NCI-H2081 (cell line): ENCODE results near the gene MRPL38.
A peak's percentile ranks its signal among the peaks of the same experiment; 100 is the strongest.

Experiments used
- DNase-seq, 2 experiments: peaks; one replicate each; lab custom pipeline; 2025; lab: John Stamatoyannopoulos, UW

The MRPL38 gene

GRCh38 chr17:75904749-75905521, at the start of gene MRPL38:
Gene MRPL38, minus strand, starts transcription at chr17:75904884. Its CDS starts 9 bp downstream, at chr17:75904875.
- peak; percentile 98 to 99 for DNase-seq

- no peak for DNase-seq
Measured at GRCh38 chr17:75950855-75951554, 46.3 kb upstream of the MRPL38 start.

- no peak for DNase-seq
Measured at GRCh38 chr17:75950421-75950820, 45.7 kb upstream of the MRPL38 start.

DNA sequence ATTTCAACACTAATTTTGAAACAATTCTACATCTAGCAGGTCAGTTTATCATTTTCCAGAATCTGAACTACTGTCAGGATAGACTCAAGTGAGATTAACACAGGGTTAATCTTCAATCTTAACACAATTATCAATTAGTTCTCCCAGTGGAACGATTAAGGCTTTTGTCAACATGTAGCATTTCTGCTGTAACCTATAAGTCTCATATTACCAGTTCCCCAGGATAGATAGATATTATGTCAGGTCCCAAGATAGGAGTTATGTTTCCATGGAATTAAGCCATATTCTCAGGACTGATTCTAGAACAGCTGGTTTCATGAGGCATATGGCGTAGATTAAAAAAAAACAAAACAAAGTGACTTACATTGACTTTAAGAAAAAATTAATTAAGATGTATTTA, 40.5 kb upstream of the MRPL38 start:
- no peak for DNase-seq

GRCh38 chr17:75943491-75943890, 38.8 kb upstream of the MRPL38 start:
- DNase-seq = no peak

DNA sequence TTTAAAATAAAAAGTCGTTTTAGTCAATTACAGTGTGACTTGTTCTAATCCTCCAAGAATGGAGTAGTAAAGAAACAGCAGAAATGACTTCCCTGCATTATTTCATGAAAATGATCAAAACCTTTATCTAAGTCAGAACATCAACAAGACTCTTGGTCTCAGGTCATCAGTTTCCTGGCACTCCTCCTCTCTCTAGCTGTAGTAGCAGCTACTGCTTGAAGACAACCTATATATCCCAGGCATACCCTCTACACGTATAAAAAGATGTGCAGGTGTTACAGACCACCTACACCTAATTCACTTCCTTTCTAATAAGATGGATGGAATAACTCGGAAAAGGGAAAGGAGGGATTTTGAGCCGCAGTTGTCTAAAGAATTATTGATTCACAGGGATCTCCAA, 37.8 kb upstream of the MRPL38 start:
- no peak for DNase-seq

DNA sequence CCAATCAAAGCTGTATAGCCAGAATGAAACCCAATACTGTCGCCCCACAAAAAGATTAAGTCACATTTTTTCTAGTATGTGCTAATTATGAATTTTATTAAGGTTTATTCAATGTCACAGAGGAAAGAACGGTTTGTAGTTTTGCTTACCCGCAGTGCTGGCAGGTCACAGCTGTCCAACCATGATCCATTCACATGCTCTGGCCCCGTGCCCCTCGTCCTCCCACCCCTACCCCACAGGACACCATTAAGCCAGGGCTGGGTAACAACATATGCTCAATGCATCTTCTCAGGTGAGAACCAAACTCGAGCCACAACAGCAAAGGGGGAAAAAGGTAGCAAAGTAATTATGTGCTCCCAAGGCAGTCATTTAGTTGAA, 36.7 kb upstream of the MRPL38 start:
- no peak for DNase-seq

- peak; percentile 96 to 98 for DNase-seq
Measured at GRCh38 chr17:75940727-75941441, 36.2 kb upstream of the MRPL38 start, which contains the start of gene FBF1. Gene FBF1, minus strand, starts transcription at chr17:75941042. Its CDS starts 2,893 bp downstream, at chr17:75938149.

DNA sequence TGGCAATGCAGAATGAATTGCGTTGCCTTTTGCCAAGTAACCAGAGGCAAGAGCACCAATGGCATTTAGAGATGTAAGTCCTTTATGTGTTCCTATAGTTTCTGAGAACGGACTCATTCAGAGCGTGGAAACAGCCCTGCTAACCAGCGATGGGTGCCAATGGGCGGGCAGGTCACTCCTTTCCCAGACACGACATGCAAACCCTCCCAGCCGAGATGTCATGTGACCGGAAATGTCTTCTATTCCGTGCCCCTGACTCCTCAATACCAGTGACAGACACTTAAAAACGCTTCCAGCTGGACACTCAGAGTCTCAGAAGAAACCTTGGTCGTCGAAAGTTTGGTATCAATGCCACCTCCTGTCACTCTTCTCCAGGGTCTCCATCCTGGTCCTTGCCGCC, 33.0 kb upstream of the MRPL38 start:
- no peak for DNase-seq

DNA sequence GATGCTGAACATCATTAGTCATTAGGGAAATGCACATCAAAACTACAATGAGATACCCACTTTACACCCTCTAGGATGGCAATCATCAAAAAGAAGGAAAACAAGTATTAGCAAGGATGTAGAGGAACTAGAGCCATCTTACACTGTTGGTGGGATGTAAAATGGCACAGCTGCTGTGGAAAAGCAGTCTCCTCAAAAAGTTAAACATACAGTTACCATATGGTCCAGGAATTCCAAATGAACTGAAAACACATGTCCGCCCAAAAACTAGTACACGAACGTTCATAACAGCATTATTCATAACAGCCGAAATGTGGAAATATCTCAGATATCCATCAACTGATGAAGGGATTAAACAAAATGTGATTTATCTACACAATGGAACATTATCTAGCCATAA, 29.1 kb upstream of the MRPL38 start:
- no peak for DNase-seq

DNA sequence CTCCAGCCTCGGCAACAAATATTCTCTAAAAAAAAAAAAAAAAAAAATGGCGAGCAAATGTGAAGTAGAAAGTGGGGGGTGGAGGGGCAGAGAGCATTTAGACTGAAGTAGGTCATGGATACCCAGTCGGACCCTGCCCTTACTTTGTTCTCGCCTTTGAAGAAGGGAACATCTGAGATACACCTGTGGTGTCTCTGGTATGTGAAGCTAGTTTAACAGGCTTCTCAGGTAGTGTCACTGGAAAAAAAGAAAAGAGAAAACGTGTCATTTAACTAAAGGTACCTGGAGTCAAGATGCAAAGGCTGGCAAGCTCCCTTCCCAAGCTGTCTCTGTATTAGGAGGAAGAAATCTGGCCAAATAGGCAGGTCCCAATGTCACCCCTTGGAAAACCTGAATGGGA, 28.2 kb upstream of the MRPL38 start:
- no peak for DNase-seq

- DNase-seq = no peak
Measured at GRCh38 chr17:75931062-75931461, 26.4 kb upstream of the MRPL38 start.

- peak; percentile 31 to 48 for DNase-seq
Measured at GRCh38 chr17:75927286-75927922, 22.7 kb upstream of the MRPL38 start.

DNA sequence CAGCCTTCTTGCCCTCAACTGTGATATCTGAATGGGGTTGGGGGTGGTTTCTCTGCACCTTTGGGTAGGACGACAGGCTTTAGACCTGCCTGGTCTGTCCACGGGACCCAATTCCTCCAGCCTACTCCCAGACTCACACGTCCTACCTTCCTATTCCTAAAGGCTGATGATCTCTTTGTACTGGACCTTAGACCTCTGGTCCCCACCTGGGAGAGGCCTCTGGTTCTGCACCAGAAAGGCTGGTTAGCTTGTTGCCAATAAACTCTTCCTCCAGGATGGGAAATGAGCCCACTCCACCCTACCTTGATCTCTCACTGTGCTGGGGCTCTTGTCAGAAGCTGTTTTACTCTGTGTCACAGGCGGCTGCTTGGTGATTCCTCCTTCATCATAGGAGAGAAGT, 21.8 kb upstream of the MRPL38 start:
- DNase-seq = no peak

GRCh38 chr17:75925912-75926311, 21.2 kb upstream of the MRPL38 start:
- DNase-seq = no peak

- DNase-seq = no peak
Measured at GRCh38 chr17:75925103-75925502, 20.4 kb upstream of the MRPL38 start.

- DNase-seq = no peak
Measured at GRCh38 chr17:75922963-75923874, 18.5 kb upstream of the MRPL38 start.

GRCh38 chr17:75922173-75922961, 17.7 kb upstream of the MRPL38 start:
- no peak for DNase-seq

GRCh38 chr17:75921596-75921995, 16.9 kb upstream of the MRPL38 start:
- DNase-seq = no peak

DNA sequence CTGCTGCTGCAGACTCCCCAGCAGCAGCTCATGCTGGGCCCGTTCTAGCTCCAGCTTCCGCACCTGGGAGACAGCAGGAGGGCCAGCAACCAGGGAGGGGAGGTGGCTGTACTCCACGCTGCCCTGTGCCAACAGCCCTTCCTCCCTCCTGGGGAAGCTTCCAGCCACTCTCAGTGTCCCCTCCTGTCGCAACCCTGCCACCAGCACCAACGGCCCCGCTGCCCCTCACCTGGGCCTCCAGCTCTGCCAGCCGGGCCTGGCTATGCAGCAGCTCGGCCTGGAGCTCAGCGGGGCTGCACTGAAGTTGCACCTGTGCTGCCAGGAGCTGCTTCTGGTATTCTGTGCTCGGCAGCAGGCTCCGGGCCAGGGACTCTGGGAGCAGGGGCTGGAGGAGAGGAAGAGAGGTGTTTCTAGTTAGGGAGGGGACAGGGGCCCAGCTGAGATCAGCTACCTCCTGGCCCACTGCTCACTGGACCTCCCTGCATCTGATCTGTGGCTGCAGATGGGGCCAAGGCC, 15.4 kb upstream of the MRPL38 start:
- peak; percentile 89 to 94 for DNase-seq
